GM21619 (cell line): Measurements from ENCODE around the gene MTERF2.

Experiments used
- ATAC-seq: cut with Tn5 transposase; IDR thresholded peaks from one replicate; pipeline ENCODE4 v1.9.1; 2021; ENCODE audit not compliant: unreplicated experiment

MTERF2 gene

GRCh38 chr12:106994579-106995220 is 7.8 kb upstream of the MTERF2 start:
- ATAC-seq = no peak

- ATAC-seq = no peak
Measured at GRCh38 chr12:106987846-106988245, 900 bp upstream of the MTERF2 start.

- ATAC-seq = no peak
Measured at GRCh38 chr12:106986135-106986534, 811 bp downstream of the MTERF2 start.

GRCh38 chr12:106985479-106985878 is 1.5 kb downstream of the MTERF2 start:
- no peak for ATAC-seq

GRCh38 chr12:106984588-106985137 is 2.3 kb downstream of the MTERF2 start:
- ATAC-seq = no peak

GRCh38 chr12:106982229-106982628 is 4.7 kb downstream of the MTERF2 start:
- no peak for ATAC-seq

- ATAC-seq = no peak
Measured at GRCh38 chr12:106981788-106982187, 5.2 kb downstream of the MTERF2 start.

- ATAC-seq = no peak
Measured at GRCh38 chr12:106980944-106981343, 6.0 kb downstream of the MTERF2 start.

GRCh38 chr12:106978035-106978800 is 8.7 kb downstream of the MTERF2 start:
- no peak for ATAC-seq

- ATAC-seq = no peak
Measured at GRCh38 chr12:106976668-106977067, 10.3 kb downstream of the MTERF2 start.

- no peak for ATAC-seq
Measured at GRCh38 chr12:106975993-106976658, 10.8 kb downstream of the MTERF2 start.

GRCh38 chr12:106975098-106975497 is 11.8 kb downstream of the MTERF2 start:
- no peak for ATAC-seq

GRCh38 chr12:106974511-106974910 is 12.4 kb downstream of the MTERF2 start:
- peak; percentile 93 for ATAC-seq

GRCh38 chr12:106973545-106973944 is 13.4 kb downstream of the MTERF2 start:
- no peak for ATAC-seq

- no peak for ATAC-seq
Measured at GRCh38 chr12:106971065-106971464, 15.9 kb downstream of the MTERF2 start.

- ATAC-seq = no peak
Measured at GRCh38 chr12:106964526-106964925, 22.4 kb downstream of the MTERF2 start.

GRCh38 chr12:106962286-106962685 is 24.7 kb downstream of the MTERF2 start:
- ATAC-seq = no peak

GRCh38 chr12:106960443-106960842 is 26.5 kb downstream of the MTERF2 start:
- ATAC-seq = no peak

GRCh38 chr12:106957583-106957982 is 29.4 kb downstream of the MTERF2 start:
- ATAC-seq = no peak

- peak; percentile 35 for ATAC-seq
Measured at GRCh38 chr12:106956048-106956578, 30.8 kb downstream of the MTERF2 start.

- ATAC-seq = peak; percentile 76
Measured at GRCh38 chr12:106955377-106956047, 31.4 kb downstream of the MTERF2 start, which contains the start of gene TMEM263. TSS of gene TMEM263 (plus strand) at chr12:106955907. CDS start at chr12:106967117, 11,210 bp downstream.
